KMS-11 (cell line): ENCODE measurements around the gene VPS4A.

ENCODE experiments used
- H2AFZ ChIP-seq: fragments of 200-600 bp; sonication (generic); 2 replicates; pipeline ENCODE4 v1.6.1; 2016; ENCODE audit warnings: antibody characterized with exemption, mixed run types, low read depth
- H3K27ac ChIP-seq: fragments of 200-600 bp; sonication (generic); 2 replicates; pipeline ENCODE4 v1.6.1; 2016; ENCODE audit warnings: mild to moderate bottlenecking, mixed run types
- H3K27me3 ChIP-seq: fragments of 200-600 bp; sonication (generic); 2 replicates; pipeline ENCODE4 v1.6.1; 2017; ENCODE audit warnings: mild to moderate bottlenecking, low read depth, mixed run types, moderate library complexity; ENCODE audit not compliant: insufficient read depth
- H3K36me3 ChIP-seq: fragments of 200-600 bp; sonication (generic); 2 replicates; pipeline ENCODE4 v1.6.1; 2017; ENCODE audit warnings: mild to moderate bottlenecking, mixed run types; ENCODE audit not compliant: insufficient read depth
- H3K4me1 ChIP-seq: fragments of 200-600 bp; sonication (generic); 2 replicates; pipeline ENCODE4 v1.6.1; 2016; ENCODE audit warnings: mild to moderate bottlenecking, low read depth, mixed run types; ENCODE audit not compliant: poor library complexity, severe bottlenecking
- H3K4me2 ChIP-seq: fragments of 200-600 bp; sonication (generic); 2 replicates; pipeline ENCODE4 v1.7.0; 2016; ENCODE audit warnings: mild to moderate bottlenecking, mixed run types
- H3K4me3 ChIP-seq: fragments of 200-600 bp; sonication (generic); IDR thresholded peaks from 2 replicates; pipeline ENCODE4 v1.6.1; 2017; ENCODE audit warnings: low read depth, low read length, mixed read lengths; ENCODE audit not compliant: insufficient read depth
- H3K79me2 ChIP-seq: fragments of 200-600 bp; sonication (generic); 2 replicates; pipeline ENCODE4 v1.6.1; 2016; ENCODE audit warnings: low read depth, mixed run types; ENCODE audit not compliant: insufficient read depth
- H3K9ac ChIP-seq: fragments of 200-600 bp; sonication (generic); 2 replicates; pipeline ENCODE4 v1.6.1; 2016; ENCODE audit warnings: mild to moderate bottlenecking, mixed run types
- H4K20me1 ChIP-seq: fragments of 200-600 bp; sonication (generic); 2 replicates; pipeline ENCODE4 v1.6.1; 2016; ENCODE audit warnings: mild to moderate bottlenecking, mixed run types; ENCODE audit not compliant: insufficient read depth
- CTCF ChIP-seq: fragments of 200-600 bp; sonication (generic); conservative IDR thresholded peaks from 2 replicates; pipeline ENCODE4 v1.6.1; 2017; ENCODE audit warnings: low read depth, mild to moderate bottlenecking, antibody characterized with exemption, low read length, moderate library complexity, mixed read lengths

The VPS4A gene

GRCh38 chr16:69314534-69314933, 3.4 kb downstream of the VPS4A start:
- Histone ChIP-seq H3K4me2 (no peak overlapping the region), H3K27ac (no peak overlapping the region), H3K4me1 (peaks cover 23% of the 10 kb centered on the region), H3K4me3 (no peak overlapping the region), H3K27me3 (no peaks in the 10 kb centered on the region), H3K9ac (no peak overlapping the region), H3K36me3 (no peaks in the 10 kb centered on the region; the same call in 1 of the 2 replicates), H3K79me2 (peaks cover 35% of the 10 kb centered on the region), H2AFZ (no peak overlapping the region), H4K20me1 (no peaks in the 10 kb centered on the region)
- no peak for TF ChIP-seq CTCF

GRCh38 chr16:69315486-69316311, 4.5 kb downstream of the VPS4A start:
- no peak overlapping the region for H3K9ac ChIP-seq
- H4K20me1 ChIP-seq = no peaks in the 10 kb centered on the region
- H3K79me2 ChIP-seq = peaks cover 35% of the 10 kb centered on the region
- peaks cover 18% of the 10 kb centered on the region for H3K4me1 ChIP-seq
- TF ChIP-seq CTCF = no peak
- no peak overlapping the region for H3K27ac ChIP-seq
- no peak overlapping the region for H2AFZ ChIP-seq
- H3K4me3 ChIP-seq = no peak overlapping the region
- H3K36me3 ChIP-seq = no peaks in the 10 kb centered on the region; the same call in 1 of the 2 replicates
- no peaks in the 10 kb centered on the region for H3K27me3 ChIP-seq
- H3K4me2 ChIP-seq = no peak overlapping the region

DNA sequence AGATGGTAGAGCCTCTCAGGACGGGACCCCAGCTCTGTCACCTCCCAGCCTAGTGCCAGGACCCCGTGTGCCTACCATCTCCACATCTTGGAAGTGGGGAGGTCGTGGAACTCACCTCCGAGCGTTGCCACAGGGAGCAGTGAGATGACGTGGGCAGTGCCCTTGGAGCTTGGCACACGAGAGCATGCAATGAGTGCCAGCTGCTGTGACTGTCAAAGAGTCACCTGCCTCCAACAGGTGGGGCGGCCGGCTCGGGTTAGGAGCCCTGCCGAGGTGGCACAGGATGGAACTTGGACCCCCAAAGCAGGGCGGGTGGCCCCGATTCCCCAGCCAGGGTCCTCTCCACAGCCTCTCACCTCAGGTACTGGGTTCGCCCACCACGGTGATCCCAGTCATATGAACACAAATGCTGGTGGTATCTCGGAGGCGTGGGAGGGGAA, 5.5 kb downstream of the VPS4A start:
- H3K27ac ChIP-seq = no peak overlapping the region
- no peaks in the 10 kb centered on the region for H3K27me3 ChIP-seq
- H3K36me3 ChIP-seq = no peaks in the 10 kb centered on the region; the same call in 1 of the 2 replicates
- H3K9ac ChIP-seq = no peak overlapping the region
- peaks cover 35% of the 10 kb centered on the region for H3K79me2 ChIP-seq
- no peak overlapping the region for H2AFZ ChIP-seq
- no peak overlapping the region for H3K4me3 ChIP-seq
- peaks cover 17% of the 10 kb centered on the region for H3K4me1 ChIP-seq
- H4K20me1 ChIP-seq = no peaks in the 10 kb centered on the region
- TF ChIP-seq CTCF = no peak
- no peak overlapping the region for H3K4me2 ChIP-seq

GRCh38 chr16:69318177-69318910, 7.2 kb downstream of the VPS4A start:
- no peaks in the 10 kb centered on the region; the same call in 1 of the 2 replicates for H3K36me3 ChIP-seq
- peaks cover 17% of the 10 kb centered on the region for H3K79me2 ChIP-seq
- no peak overlapping the region for H2AFZ ChIP-seq
- H3K27ac ChIP-seq = no peak overlapping the region
- H3K4me2 ChIP-seq = no peak overlapping the region
- H3K9ac ChIP-seq = no peak overlapping the region
- peaks cover 3% of the 10 kb centered on the region for H3K4me1 ChIP-seq
- H3K4me3 ChIP-seq = no peak overlapping the region
- no peaks in the 10 kb centered on the region for H3K27me3 ChIP-seq
- no peaks in the 10 kb centered on the region for H4K20me1 ChIP-seq
- no peak for TF ChIP-seq CTCF
